NCI-H1092 treated with DMSO at 0.1 percent for 48 hours (cell line): Measurements from ENCODE around the gene GPR63.

Experiments used
- DNase-seq: peaks from one replicate; lab custom pipeline; 2025; lab: John Stamatoyannopoulos, UW

The GPR63 gene

DNA sequence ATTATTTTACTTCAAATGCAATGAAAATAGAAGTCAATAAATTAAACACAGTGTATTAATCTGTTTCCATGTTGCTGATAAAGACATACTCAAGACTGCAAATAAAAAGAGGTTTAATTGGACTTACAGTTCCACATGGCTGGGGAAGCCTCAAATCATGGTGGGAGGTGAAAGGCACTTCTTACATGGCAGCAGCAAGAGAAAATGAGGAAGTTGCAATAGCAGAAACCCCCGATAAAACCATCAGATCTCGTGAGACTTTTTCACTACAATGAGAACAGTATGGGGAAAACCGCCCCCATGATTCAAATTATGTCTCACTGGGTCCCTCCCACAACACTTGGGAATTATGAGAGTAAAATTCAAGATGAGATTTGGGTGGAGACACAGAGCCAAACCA, 82.2 kb downstream of the GPR63 start:
- DNase-seq: no peak

GRCh38 chr6:96749891-96750290, 87.4 kb downstream of the GPR63 start:
- no peak for DNase-seq
